CD4-positive, CD25-positive, alpha-beta regulatory T cell (primary cell): ENCODE measurements around the gene DNAJC5. TPM values are rescaled to one million over a fixed set of nuclear protein-coding genes. Genes with fewer than 3 reads are reported as not detected.

Experiments used
- ATAC-seq, 2 donors: fragments of 150-1000 bp; cut with Tn5 transposase; one replicate each; pipeline ENCODE4 v1.10.0; 2021; ENCODE audit warnings: low read depth in 2 of 2, moderate number of reproducible peaks in 2 of 2, moderate library complexity in 1 of 2
- DNase-seq, 3 donors: peaks; one replicate each; pipeline versions ENCODE4 v3.0.0 to v3.0.0-alpha.2; 2012 to 2022; ENCODE audit warnings: mixed read lengths in 1 of 3
- H3K27ac ChIP-seq: one replicate; pipeline ENCODE4 v1.7.0; 2013; ENCODE audit warnings: mild to moderate bottlenecking, low read length; ENCODE audit not compliant: insufficient read depth, poor library complexity, severe bottlenecking
- H3K27me3 ChIP-seq: one replicate; pipeline ENCODE4 v1.7.0; 2013; ENCODE audit warnings: low read length; ENCODE audit not compliant: control insufficient read depth, insufficient read depth
- H3K36me3 ChIP-seq: one replicate; pipeline ENCODE4 v1.7.0; 2013; ENCODE audit warnings: mild to moderate bottlenecking, low read length, moderate library complexity; ENCODE audit not compliant: control insufficient read depth, insufficient read depth
- H3K4me1 ChIP-seq: 2 replicates; pipeline ENCODE4 v1.7.0; 2013; ENCODE audit warnings: mild to moderate bottlenecking, low read length; ENCODE audit not compliant: insufficient read depth, control insufficient read depth, poor library complexity, severe bottlenecking
- H3K4me3 ChIP-seq: one replicate; pipeline ENCODE4 v1.7.0; 2013; ENCODE audit warnings: low read depth, mild to moderate bottlenecking, low read length, moderate library complexity
- H3K9me3 ChIP-seq, 2 experiments: 1 replicate in 1 of 2; 2 replicates in 1 of 2; pipeline ENCODE4 v1.7.0; 2013; ENCODE audit warnings: low read length in 2 of 2, mild to moderate bottlenecking in 1 of 2, moderate library complexity in 1 of 2; ENCODE audit not compliant: control insufficient read depth in 2 of 2
- H3K27ac Mint-ChIP-seq, 3 donors: one replicate each; pipeline ENCODE4 v1.8.0; 2020 to 2022; ENCODE audit warnings: mild to moderate bottlenecking in 3 of 3, mixed read lengths in 3 of 3, moderate library complexity in 2 of 3
- H3K27me3 Mint-ChIP-seq: one replicate; pipeline ENCODE4 v1.8.0; 2022; ENCODE audit warnings: mild to moderate bottlenecking, mixed read lengths
- H3K36me3 Mint-ChIP-seq: one replicate; pipeline ENCODE4 v1.8.0; 2020; ENCODE audit warnings: mixed read lengths
- H3K4me1 Mint-ChIP-seq, 4 donors: one replicate each; pipeline ENCODE4 v1.8.0; 2020 to 2022; ENCODE audit warnings: mixed read lengths in 4 of 4, mild to moderate bottlenecking in 1 of 4
- H3K4me3 Mint-ChIP-seq, 4 donors: one replicate each; pipeline ENCODE4 v1.8.0; 2020 to 2022; ENCODE audit warnings: mild to moderate bottlenecking in 4 of 4, mixed read lengths in 4 of 4, moderate library complexity in 3 of 4
- H3K9me3 Mint-ChIP-seq, 7 donors: one replicate each; pipeline ENCODE4 v1.8.0; 2020 to 2022; ENCODE audit warnings: mixed read lengths in 7 of 7, mild to moderate bottlenecking in 3 of 7, moderate library complexity in 2 of 7
- polyA plus RNA-seq, 4 donors: library from polyadenylated mRNA; unstranded; fragments of 300-500 nt; fragmentation: Illumina TruSeq; gene quantifications; one replicate each; pipeline ENCODE4 v1.2.3, GENCODE V29; 2021
- total RNA-seq: library from RNA; stranded (reverse); gene quantifications from one replicate; pipeline ENCODE4 v1.2.3, GENCODE V29; 2022

DNAJC5 gene
- total and polyA plus RNA-seq, 5 donors from 2014 or later: 5.0 to 34.9 (median 6.1) TPM

GRCh38 chr20:63891061-63892002, 3.6 kb upstream of the DNAJC5 start:
- Mint-ChIP-seq H3K27me3 (no peaks in the 10 kb centered on the region), H3K4me3 (peak overlapping the region in 2 of 4 donors; percentile 42 to 62), H3K27ac (peak overlapping the region in 1 of 3 donors; percentile 37), H3K4me1 (peaks cover 5 to 13% (median 10%) of the 10 kb centered on the region in 4 donors), H3K36me3 (peaks cover 9% of the 10 kb centered on the region), H3K9me3 (no peaks in the 10 kb centered on the region)
- Histone ChIP-seq H3K36me3 (peaks cover 35% of the 10 kb centered on the region), H3K27ac (no peak overlapping the region), H3K27me3 (no peaks in the 10 kb centered on the region), H3K4me3 (no peak overlapping the region), H3K9me3 (no peaks in the 10 kb centered on the region), H3K4me1 (peaks cover 8% of the 10 kb centered on the region)
- DNase-seq (no peak), ATAC-seq (no peak)

GRCh38 chr20:63892402-63892801, 2.5 kb upstream of the DNAJC5 start:
- H3K4me1 Mint-ChIP-seq: peaks cover 10 to 23% (median 17%) of the 10 kb centered on the region in 4 donors
- Histone ChIP-seq H3K27me3 (no peaks in the 10 kb centered on the region), H3K36me3 (peaks cover 30% of the 10 kb centered on the region), H3K9me3 (no peaks in the 10 kb centered on the region), H3K27ac (no peak overlapping the region), H3K4me1 (peaks cover 18% of the 10 kb centered on the region), H3K4me3 (no peak overlapping the region)
- no peak overlapping the region for H3K4me3 Mint-ChIP-seq
- no peak overlapping the region for H3K27ac Mint-ChIP-seq
- no peaks in the 10 kb centered on the region for H3K9me3 Mint-ChIP-seq
- H3K36me3 Mint-ChIP-seq: peaks cover 5% of the 10 kb centered on the region
- no peak for ATAC-seq
- DNase-seq: no peak
- no peaks in the 10 kb centered on the region for H3K27me3 Mint-ChIP-seq

- Histone ChIP-seq H3K4me1 (peaks cover 34% of the 10 kb centered on the region), H3K36me3 (peaks cover 29% of the 10 kb centered on the region), H3K27ac (no peak overlapping the region), H3K4me3 (no peak overlapping the region), H3K27me3 (no peaks in the 10 kb centered on the region), H3K9me3 (no peaks in the 10 kb centered on the region)
- Mint-ChIP-seq H3K27ac (peak overlapping the region; percentile 84 to 93 (median 87)), H3K4me1 (peaks cover 11 to 39% (median 29%) of the 10 kb centered on the region in 4 donors), H3K4me3 (peak overlapping the region; percentile 86 to 98 (median 91)), H3K36me3 (peaks cover 3% of the 10 kb centered on the region), H3K27me3 (no peaks in the 10 kb centered on the region), H3K9me3 (no peaks in the 10 kb centered on the region)
- ATAC-seq (no peak), DNase-seq (no peak)
Observed at GRCh38 chr20:63893999-63894357, 948 bp upstream of the DNAJC5 start.

- H3K36me3 ChIP-seq: peaks cover 15% of the 10 kb centered on the region
- DNase-seq (no peak), ATAC-seq (peak in 1 of 2 donors; percentile 7)
- Mint-ChIP-seq H3K27ac (peak overlapping the region; percentile 95 to 96 (median 96)), H3K9me3 (no peaks in the 10 kb centered on the region), H3K4me3 (peak overlapping the region; percentile 92 to 99 (median 97)), H3K4me1 (peaks cover 16 to 48% (median 35%) of the 10 kb centered on the region in 4 donors), H3K27me3 (no peaks in the 10 kb centered on the region), H3K36me3 (peaks cover 3% of the 10 kb centered on the region)
- H3K27ac ChIP-seq: peak overlapping the region; percentile 74
- no peaks in the 10 kb centered on the region for H3K9me3 ChIP-seq
- peak overlapping the region; percentile 96 for H3K4me3 ChIP-seq
- no peaks in the 10 kb centered on the region for H3K27me3 ChIP-seq
- peaks cover 40% of the 10 kb centered on the region for H3K4me1 ChIP-seq
Observed at GRCh38 chr20:63895202-63895951, 451 bp downstream of the DNAJC5 start.

- peak overlapping the region; percentile 90 to 99 (median 94) for H3K4me3 Mint-ChIP-seq
- Histone ChIP-seq H3K4me1 (peaks cover 40% of the 10 kb centered on the region), H3K9me3 (no peaks in the 10 kb centered on the region), H3K36me3 (peaks cover 13% of the 10 kb centered on the region), H3K4me3 (peak overlapping the region; percentile 96), H3K27ac (peak overlapping the region; percentile 74), H3K27me3 (no peaks in the 10 kb centered on the region)
- ATAC-seq: no peak
- DNase-seq: peak in 2 of 3 donors; percentile 20 to 35
- H3K9me3 Mint-ChIP-seq: no peaks in the 10 kb centered on the region
- peaks cover 3% of the 10 kb centered on the region for H3K36me3 Mint-ChIP-seq
- H3K4me1 Mint-ChIP-seq: peaks cover 16 to 54% (median 41%) of the 10 kb centered on the region in 4 donors
- peak overlapping the region; percentile 95 to 96 (median 96) for H3K27ac Mint-ChIP-seq
- H3K27me3 Mint-ChIP-seq: no peaks in the 10 kb centered on the region
Observed at GRCh38 chr20:63895952-63896263, 982 bp downstream of the DNAJC5 start.

GRCh38 chr20:63896264-63897105, 1.6 kb downstream of the DNAJC5 start:
- Mint-ChIP-seq H3K27ac (peak overlapping the region; percentile 95 to 96 (median 96)), H3K9me3 (no peaks in the 10 kb centered on the region), H3K27me3 (no peaks in the 10 kb centered on the region), H3K4me1 (peaks cover 21 to 59% (median 46%) of the 10 kb centered on the region in 4 donors), H3K4me3 (peak overlapping the region; percentile 90 to 99 (median 94)), H3K36me3 (peaks cover 1% of the 10 kb centered on the region)
- Histone ChIP-seq H3K4me3 (peak overlapping the region; percentile 96), H3K36me3 (peaks cover 9% of the 10 kb centered on the region), H3K9me3 (no peaks in the 10 kb centered on the region), H3K27me3 (no peaks in the 10 kb centered on the region), H3K4me1 (peaks cover 40% of the 10 kb centered on the region), H3K27ac (peak overlapping the region; percentile 74)
- no peak for ATAC-seq
- DNase-seq: peak in 1 of 3 donors; percentile 66

GRCh38 chr20:63897978-63898561, 3.1 kb downstream of the DNAJC5 start:
- ATAC-seq (no peak), DNase-seq (no peak)
- Mint-ChIP-seq H3K4me1 (peaks cover 24 to 75% (median 55%) of the 10 kb centered on the region in 4 donors), H3K27ac (peak overlapping the region; percentile 63 to 96 (median 73)), H3K36me3 (peaks cover 3% of the 10 kb centered on the region), H3K27me3 (no peaks in the 10 kb centered on the region), H3K9me3 (no peaks in the 10 kb centered on the region), H3K4me3 (peak overlapping the region in 2 of 4 donors; percentile 58 to 90)
- Histone ChIP-seq H3K9me3 (no peaks in the 10 kb centered on the region), H3K27ac (no peak overlapping the region), H3K4me1 (peaks cover 44% of the 10 kb centered on the region), H3K36me3 (peaks cover 7% of the 10 kb centered on the region), H3K4me3 (no peak overlapping the region), H3K27me3 (no peaks in the 10 kb centered on the region)
